Spleen (tissue), 7 donors: ENCODE results near the gene HK2.
"Not testable (repeated sequence)": the region's sequence is repeated elsewhere in the genome, so short reads cannot be mapped to it uniquely, and the experiment has no call there.

Experiments used
- POLR2A ChIP-seq, 3 donors: fragments of 450-650 bp; IDR thresholded peaks; one replicate each; pipeline ENCODE4 v1.5.1; 2017; ENCODE audit warnings: antibody characterized with exemption in 3 of 3, mild to moderate bottlenecking in 1 of 3
- POLR2AphosphoS5 ChIP-seq, 3 donors: sonication (generic); formaldehyde crosslinking; IDR thresholded peaks; one replicate each; pipeline ENCODE4 v1.5.1; 2017; ENCODE audit warnings: antibody characterized with exemption in 3 of 3
- TF ChIP-seq, protein P1 (sequence below), 11 experiments: fragments of 200-600 bp in 7 of 11; fragments of 450-650 bp in 4 of 11; sonication (generic) in 4 of 11; IDR thresholded peaks in 8 of 11; conservative IDR thresholded peaks in 3 of 11; 1 replicate in 7 of 11; 2 replicates in 4 of 11; pipeline versions ENCODE4 v1.4.0 to v1.8.0; 2016 to 2021; ENCODE audit warnings: antibody characterized with exemption in 11 of 11, inconsistent platforms in 4 of 11, mild to moderate bottlenecking in 1 of 11
- donor health status: DM: no; HTN: no; CAD: no; lungs with moderate emphysema.
- donor health status: DM: no; HTN: no; CAD: no.
- donor health status: DM: no; HTN: no; CAD: no.

DNA sequence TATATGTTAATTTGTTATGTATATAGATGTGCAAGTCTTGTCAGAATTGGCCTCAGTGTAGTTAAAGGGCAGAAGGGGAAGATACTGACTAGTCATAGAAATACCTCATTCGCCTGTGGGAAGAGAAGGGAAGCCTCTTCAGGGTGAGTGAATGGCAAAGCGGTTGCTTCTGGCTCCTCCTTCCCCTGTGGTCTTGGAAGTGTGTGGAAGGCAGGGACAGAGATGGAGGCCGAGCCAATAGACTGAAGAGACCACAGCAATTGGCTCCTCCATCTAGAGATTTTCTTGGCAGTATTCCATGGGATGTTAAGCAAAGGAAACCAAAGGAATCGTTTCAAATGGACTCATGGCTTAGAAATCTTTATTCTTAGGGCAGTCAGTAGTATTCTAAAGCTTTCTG is 57.9 kb downstream of the HK2 start:
- TF ChIP-seq POLR2A, POLR2AphosphoS5 (IDR thresholded peaks at IDR 0.05): not testable (repeated sequence)
- TF ChIP-seq, protein P1, sequence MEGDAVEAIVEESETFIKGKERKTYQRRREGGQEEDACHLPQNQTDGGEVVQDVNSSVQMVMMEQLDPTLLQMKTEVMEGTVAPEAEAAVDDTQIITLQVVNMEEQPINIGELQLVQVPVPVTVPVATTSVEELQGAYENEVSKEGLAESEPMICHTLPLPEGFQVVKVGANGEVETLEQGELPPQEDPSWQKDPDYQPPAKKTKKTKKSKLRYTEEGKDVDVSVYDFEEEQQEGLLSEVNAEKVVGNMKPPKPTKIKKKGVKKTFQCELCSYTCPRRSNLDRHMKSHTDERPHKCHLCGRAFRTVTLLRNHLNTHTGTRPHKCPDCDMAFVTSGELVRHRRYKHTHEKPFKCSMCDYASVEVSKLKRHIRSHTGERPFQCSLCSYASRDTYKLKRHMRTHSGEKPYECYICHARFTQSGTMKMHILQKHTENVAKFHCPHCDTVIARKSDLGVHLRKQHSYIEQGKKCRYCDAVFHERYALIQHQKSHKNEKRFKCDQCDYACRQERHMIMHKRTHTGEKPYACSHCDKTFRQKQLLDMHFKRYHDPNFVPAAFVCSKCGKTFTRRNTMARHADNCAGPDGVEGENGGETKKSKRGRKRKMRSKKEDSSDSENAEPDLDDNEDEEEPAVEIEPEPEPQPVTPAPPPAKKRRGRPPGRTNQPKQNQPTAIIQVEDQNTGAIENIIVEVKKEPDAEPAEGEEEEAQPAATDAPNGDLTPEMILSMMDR (IDR thresholded peaks at IDR 0.05 in 8 of 11, conservative IDR thresholded peaks at IDR 0.05 in 3 of 11), result not testable (repeated sequence)
